WTC11 (cell line): ENCODE results near the gene TMEM178A. TPM values are rescaled to one million over a fixed set of nuclear protein-coding genes. Genes with fewer than 3 reads are reported as not detected.

Experiments
- ATAC-seq: fragments of 200-7000 bp; cut with Tn5 transposase; 2 replicates; pipeline ENCODE4 v1.10.0; 2021; ENCODE audit warnings: mild to moderate bottlenecking, moderate library complexity
- CTCF ChIA-PET: fragments of 300-600 bp; sonication (Branson Sonifier 250); formaldehyde crosslinking; loops from one replicate; lab custom pipeline; 2021; ENCODE audit warnings: antibody characterized with exemption; lab: Charles Lee
- POLR2A ChIA-PET: fragments of 350-600 bp; sonication (Branson Sonifier 250); formaldehyde crosslinking; loops from one replicate; lab custom pipeline; 2021; ENCODE audit warnings: antibody characterized with exemption; lab: Charles Lee
- DNase-seq: peaks from one replicate; pipeline ENCODE4 v3.0.0; 2021; ENCODE audit warnings: low spot score
- H3K27ac Mint-ChIP-seq: 2 replicates; pipeline ENCODE4 v1.8.0; 2021; ENCODE audit warnings: mixed read lengths
- H3K27me3 Mint-ChIP-seq: 2 replicates; pipeline ENCODE4 v1.8.0; 2021; ENCODE audit warnings: low read depth, mild to moderate bottlenecking, moderate library complexity, mixed read lengths
- H3K36me3 Mint-ChIP-seq: 2 replicates; pipeline ENCODE4 v1.8.0; 2021; ENCODE audit warnings: mixed read lengths
- H3K4me1 Mint-ChIP-seq: 2 replicates; pipeline ENCODE4 v1.8.0; 2022; ENCODE audit warnings: mixed read lengths
- H3K4me3 Mint-ChIP-seq: 2 replicates; pipeline ENCODE4 v1.8.0; 2021; ENCODE audit warnings: mild to moderate bottlenecking, moderate library complexity, mixed read lengths
- H3K9me3 Mint-ChIP-seq: 2 replicates; pipeline ENCODE4 v1.8.0; 2021; ENCODE audit warnings: mixed read lengths
- CREM ChIP-seq: sonication (generic); formaldehyde crosslinking; IDR thresholded peaks from 2 replicates; pipeline ENCODE4 v1.8.1; 2022; ENCODE audit warnings: mild to moderate bottlenecking, missing genetic modification reagents, moderate library complexity
- ELF4 ChIP-seq: sonication (generic); formaldehyde crosslinking; IDR thresholded peaks from 2 replicates; pipeline ENCODE4 v1.8.1; 2022; ENCODE audit warnings: low read depth, mild to moderate bottlenecking, moderate library complexity, missing genetic modification reagents
- FOXP1 ChIP-seq: sonication (generic); formaldehyde crosslinking; IDR thresholded peaks from 2 replicates; pipeline ENCODE4 v1.8.0; 2022; ENCODE audit warnings: missing genetic modification reagents, mild to moderate bottlenecking, moderate library complexity, borderline replicate concordance
- GTF2I ChIP-seq: fragments of 250-450 bp; sonication (Bioruptor Pico); conservative IDR thresholded peaks from 2 replicates; pipeline ENCODE4 v1.4.0; 2021; ENCODE audit warnings: mild to moderate bottlenecking
- HMGA2 ChIP-seq: fragments of 250-450 bp; sonication (Bioruptor Pico); IDR thresholded peaks from 2 replicates; pipeline ENCODE4 v1.4.0; 2021; ENCODE audit warnings: mild to moderate bottlenecking, moderate library complexity
- JAZF1 ChIP-seq: fragments of 250-450 bp; sonication (Bioruptor Pico); IDR thresholded peaks from 2 replicates; pipeline ENCODE4 v1.9.0; 2021; ENCODE audit warnings: moderate library complexity, mild to moderate bottlenecking, inconsistent platforms
- MYBL2 ChIP-seq: sonication (generic); formaldehyde crosslinking; IDR thresholded peaks from 2 replicates; pipeline ENCODE4 v1.8.1; 2023; ENCODE audit warnings: mild to moderate bottlenecking, moderate library complexity, missing genetic modification reagents
- NFATC4 ChIP-seq: fragments of 250-450 bp; sonication (Bioruptor Pico); IDR thresholded peaks from 2 replicates; pipeline ENCODE4 v1.9.0; 2021; ENCODE audit warnings: mild to moderate bottlenecking
- PRRX2 ChIP-seq: fragments of 250-450 bp; sonication (Bioruptor Pico); IDR thresholded peaks from 2 replicates; pipeline ENCODE4 v1.8.0; 2021; ENCODE audit warnings: mild to moderate bottlenecking
- SOX15 ChIP-seq: fragments of 250-450 bp; sonication (Bioruptor Pico); IDR thresholded peaks from 2 replicates; pipeline ENCODE4 v1.9.0; 2021; ENCODE audit warnings: mild to moderate bottlenecking
- SP1 ChIP-seq: sonication (generic); formaldehyde crosslinking; conservative IDR thresholded peaks from 2 replicates; pipeline ENCODE4 v1.8.1; 2022; ENCODE audit warnings: missing genetic modification reagents
- ZNF121 ChIP-seq: sonication (generic); formaldehyde crosslinking; IDR thresholded peaks from 2 replicates; pipeline ENCODE4 v1.8.0; 2023; ENCODE audit warnings: missing genetic modification reagents
- total RNA-seq: library from RNA; stranded (reverse); gene quantifications from 3 replicates; pipeline ENCODE4 v1.2.3, GENCODE V29; 2021
- TF ChIP-seq, protein P1 (sequence below): sonication (generic); formaldehyde crosslinking; IDR thresholded peaks from 2 replicates; pipeline ENCODE4 v1.8.1; 2023; ENCODE audit warnings: mild to moderate bottlenecking, missing genetic modification reagents, borderline replicate concordance
- TF ChIP-seq, protein P2 (sequence below): sonication (generic); formaldehyde crosslinking; IDR thresholded peaks from 2 replicates; pipeline ENCODE4 v1.8.1; 2023; ENCODE audit warnings: mild to moderate bottlenecking, missing genetic modification reagents
- TF ChIP-seq, protein P3 (sequence below): sonication (generic); formaldehyde crosslinking; IDR thresholded peaks from 2 replicates; pipeline ENCODE4 v1.8.0; 2022; ENCODE audit warnings: missing genetic modification reagents
- TF ChIP-seq, protein P4 (sequence below): sonication (generic); formaldehyde crosslinking; IDR thresholded peaks from 2 replicates; pipeline ENCODE4 v1.8.0; 2022; ENCODE audit warnings: mild to moderate bottlenecking, missing genetic modification reagents
- TF ChIP-seq, protein P5 (sequence below): sonication (generic); formaldehyde crosslinking; IDR thresholded peaks from 2 replicates; pipeline ENCODE4 v1.8.0; 2023; ENCODE audit warnings: missing genetic modification reagents
- TF ChIP-seq, protein P6 (sequence below): fragments of 250-450 bp; sonication (Bioruptor Pico); IDR thresholded peaks from 2 replicates; pipeline ENCODE4 v1.8.0; 2021; ENCODE audit warnings: mild to moderate bottlenecking
- TF ChIP-seq, protein P7 (sequence below): sonication (generic); formaldehyde crosslinking; IDR thresholded peaks from 2 replicates; pipeline ENCODE4 v1.8.0; 2022; ENCODE audit warnings: mild to moderate bottlenecking, missing genetic modification reagents
- TF ChIP-seq, protein P8 (sequence below): fragments of 250-450 bp; sonication (Bioruptor Pico); IDR thresholded peaks from 2 replicates; pipeline ENCODE4 v2.1.2; 2022; ENCODE audit warnings: mild to moderate bottlenecking, moderate library complexity

Gene TMEM178A
- total RNA-seq, 1 experiment from 2014 or later, result 14.5 TPM

DNA sequence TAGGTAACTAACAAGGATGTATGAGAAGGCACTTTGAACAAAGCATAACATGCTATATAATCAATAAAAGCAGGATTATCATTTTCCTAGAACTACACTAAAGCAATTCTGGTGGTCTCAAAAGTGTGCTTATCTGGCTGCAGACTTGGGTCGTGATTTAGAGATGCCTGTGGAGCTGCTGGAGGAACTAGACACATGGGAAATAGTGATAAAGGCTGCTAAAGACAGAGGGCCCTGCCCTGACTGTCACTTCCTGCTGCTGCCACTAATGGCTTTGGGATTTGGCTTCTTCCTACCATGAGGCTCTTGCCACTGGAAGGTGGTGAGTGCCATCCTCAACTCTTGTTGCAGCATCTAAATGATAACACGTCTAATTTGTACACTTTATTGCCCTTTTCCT is 22.5 kb downstream of the TMEM178A start (continued):
- TF ChIP-seq, protein P1, sequence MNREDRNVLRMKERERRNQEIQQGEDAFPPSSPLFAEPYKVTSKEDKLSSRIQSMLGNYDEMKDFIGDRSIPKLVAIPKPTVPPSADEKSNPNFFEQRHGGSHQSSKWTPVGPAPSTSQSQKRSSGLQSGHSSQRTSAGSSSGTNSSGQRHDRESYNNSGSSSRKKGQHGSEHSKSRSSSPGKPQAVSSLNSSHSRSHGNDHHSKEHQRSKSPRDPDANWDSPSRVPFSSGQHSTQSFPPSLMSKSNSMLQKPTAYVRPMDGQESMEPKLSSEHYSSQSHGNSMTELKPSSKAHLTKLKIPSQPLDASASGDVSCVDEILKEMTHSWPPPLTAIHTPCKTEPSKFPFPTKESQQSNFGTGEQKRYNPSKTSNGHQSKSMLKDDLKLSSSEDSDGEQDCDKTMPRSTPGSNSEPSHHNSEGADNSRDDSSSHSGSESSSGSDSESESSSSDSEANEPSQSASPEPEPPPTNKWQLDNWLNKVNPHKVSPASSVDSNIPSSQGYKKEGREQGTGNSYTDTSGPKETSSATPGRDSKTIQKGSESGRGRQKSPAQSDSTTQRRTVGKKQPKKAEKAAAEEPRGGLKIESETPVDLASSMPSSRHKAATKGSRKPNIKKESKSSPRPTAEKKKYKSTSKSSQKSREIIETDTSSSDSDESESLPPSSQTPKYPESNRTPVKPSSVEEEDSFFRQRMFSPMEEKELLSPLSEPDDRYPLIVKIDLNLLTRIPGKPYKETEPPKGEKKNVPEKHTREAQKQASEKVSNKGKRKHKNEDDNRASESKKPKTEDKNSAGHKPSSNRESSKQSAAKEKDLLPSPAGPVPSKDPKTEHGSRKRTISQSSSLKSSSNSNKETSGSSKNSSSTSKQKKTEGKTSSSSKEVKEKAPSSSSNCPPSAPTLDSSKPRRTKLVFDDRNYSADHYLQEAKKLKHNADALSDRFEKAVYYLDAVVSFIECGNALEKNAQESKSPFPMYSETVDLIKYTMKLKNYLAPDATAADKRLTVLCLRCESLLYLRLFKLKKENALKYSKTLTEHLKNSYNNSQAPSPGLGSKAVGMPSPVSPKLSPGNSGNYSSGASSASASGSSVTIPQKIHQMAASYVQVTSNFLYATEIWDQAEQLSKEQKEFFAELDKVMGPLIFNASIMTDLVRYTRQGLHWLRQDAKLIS (CRISPR knock-in tag), result no peak
- TF ChIP-seq, protein P2, sequence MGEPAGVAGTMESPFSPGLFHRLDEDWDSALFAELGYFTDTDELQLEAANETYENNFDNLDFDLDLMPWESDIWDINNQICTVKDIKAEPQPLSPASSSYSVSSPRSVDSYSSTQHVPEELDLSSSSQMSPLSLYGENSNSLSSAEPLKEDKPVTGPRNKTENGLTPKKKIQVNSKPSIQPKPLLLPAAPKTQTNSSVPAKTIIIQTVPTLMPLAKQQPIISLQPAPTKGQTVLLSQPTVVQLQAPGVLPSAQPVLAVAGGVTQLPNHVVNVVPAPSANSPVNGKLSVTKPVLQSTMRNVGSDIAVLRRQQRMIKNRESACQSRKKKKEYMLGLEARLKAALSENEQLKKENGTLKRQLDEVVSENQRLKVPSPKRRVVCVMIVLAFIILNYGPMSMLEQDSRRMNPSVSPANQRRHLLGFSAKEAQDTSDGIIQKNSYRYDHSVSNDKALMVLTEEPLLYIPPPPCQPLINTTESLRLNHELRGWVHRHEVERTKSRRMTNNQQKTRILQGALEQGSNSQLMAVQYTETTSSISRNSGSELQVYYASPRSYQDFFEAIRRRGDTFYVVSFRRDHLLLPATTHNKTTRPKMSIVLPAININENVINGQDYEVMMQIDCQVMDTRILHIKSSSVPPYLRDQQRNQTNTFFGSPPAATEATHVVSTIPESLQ (CRISPR knock-in tag), result no peak
- TF ChIP-seq FOXP1 (CRISPR knock-in tag) (no peak), GTF2I (no peak), MYBL2 (no peak), SOX15 (CRISPR knock-in tag) (no peak), SP1 (no peak)
- TF ChIP-seq, protein P3, sequence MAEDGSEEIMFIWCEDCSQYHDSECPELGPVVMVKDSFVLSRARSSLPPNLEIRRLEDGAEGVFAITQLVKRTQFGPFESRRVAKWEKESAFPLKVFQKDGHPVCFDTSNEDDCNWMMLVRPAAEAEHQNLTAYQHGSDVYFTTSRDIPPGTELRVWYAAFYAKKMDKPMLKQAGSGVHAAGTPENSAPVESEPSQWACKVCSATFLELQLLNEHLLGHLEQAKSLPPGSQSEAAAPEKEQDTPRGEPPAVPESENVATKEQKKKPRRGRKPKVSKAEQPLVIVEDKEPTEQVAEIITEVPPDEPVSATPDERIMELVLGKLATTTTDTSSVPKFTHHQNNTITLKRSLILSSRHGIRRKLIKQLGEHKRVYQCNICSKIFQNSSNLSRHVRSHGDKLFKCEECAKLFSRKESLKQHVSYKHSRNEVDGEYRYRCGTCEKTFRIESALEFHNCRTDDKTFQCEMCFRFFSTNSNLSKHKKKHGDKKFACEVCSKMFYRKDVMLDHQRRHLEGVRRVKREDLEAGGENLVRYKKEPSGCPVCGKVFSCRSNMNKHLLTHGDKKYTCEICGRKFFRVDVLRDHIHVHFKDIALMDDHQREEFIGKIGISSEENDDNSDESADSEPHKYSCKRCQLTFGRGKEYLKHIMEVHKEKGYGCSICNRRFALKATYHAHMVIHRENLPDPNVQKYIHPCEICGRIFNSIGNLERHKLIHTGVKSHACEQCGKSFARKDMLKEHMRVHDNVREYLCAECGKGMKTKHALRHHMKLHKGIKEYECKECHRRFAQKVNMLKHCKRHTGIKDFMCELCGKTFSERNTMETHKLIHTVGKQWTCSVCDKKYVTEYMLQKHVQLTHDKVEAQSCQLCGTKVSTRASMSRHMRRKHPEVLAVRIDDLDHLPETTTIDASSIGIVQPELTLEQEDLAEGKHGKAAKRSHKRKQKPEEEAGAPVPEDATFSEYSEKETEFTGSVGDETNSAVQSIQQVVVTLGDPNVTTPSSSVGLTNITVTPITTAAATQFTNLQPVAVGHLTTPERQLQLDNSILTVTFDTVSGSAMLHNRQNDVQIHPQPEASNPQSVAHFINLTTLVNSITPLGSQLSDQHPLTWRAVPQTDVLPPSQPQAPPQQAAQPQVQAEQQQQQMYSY (CRISPR knock-in tag), result no peak
- TF ChIP-seq, protein P4, sequence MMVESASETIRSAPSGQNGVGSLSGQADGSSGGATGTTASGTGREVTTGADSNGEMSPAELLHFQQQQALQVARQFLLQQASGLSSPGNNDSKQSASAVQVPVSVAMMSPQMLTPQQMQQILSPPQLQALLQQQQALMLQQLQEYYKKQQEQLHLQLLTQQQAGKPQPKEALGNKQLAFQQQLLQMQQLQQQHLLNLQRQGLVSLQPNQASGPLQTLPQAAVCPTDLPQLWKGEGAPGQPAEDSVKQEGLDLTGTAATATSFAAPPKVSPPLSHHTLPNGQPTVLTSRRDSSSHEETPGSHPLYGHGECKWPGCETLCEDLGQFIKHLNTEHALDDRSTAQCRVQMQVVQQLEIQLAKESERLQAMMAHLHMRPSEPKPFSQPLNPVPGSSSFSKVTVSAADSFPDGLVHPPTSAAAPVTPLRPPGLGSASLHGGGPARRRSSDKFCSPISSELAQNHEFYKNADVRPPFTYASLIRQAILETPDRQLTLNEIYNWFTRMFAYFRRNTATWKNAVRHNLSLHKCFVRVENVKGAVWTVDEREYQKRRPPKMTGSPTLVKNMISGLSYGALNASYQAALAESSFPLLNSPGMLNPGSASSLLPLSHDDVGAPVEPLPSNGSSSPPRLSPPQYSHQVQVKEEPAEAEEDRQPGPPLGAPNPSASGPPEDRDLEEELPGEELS, result no peak
- TF ChIP-seq, protein P5, sequence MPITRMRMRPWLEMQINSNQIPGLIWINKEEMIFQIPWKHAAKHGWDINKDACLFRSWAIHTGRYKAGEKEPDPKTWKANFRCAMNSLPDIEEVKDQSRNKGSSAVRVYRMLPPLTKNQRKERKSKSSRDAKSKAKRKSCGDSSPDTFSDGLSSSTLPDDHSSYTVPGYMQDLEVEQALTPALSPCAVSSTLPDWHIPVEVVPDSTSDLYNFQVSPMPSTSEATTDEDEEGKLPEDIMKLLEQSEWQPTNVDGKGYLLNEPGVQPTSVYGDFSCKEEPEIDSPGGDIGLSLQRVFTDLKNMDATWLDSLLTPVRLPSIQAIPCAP (CRISPR knock-in tag), result no peak

DNA sequence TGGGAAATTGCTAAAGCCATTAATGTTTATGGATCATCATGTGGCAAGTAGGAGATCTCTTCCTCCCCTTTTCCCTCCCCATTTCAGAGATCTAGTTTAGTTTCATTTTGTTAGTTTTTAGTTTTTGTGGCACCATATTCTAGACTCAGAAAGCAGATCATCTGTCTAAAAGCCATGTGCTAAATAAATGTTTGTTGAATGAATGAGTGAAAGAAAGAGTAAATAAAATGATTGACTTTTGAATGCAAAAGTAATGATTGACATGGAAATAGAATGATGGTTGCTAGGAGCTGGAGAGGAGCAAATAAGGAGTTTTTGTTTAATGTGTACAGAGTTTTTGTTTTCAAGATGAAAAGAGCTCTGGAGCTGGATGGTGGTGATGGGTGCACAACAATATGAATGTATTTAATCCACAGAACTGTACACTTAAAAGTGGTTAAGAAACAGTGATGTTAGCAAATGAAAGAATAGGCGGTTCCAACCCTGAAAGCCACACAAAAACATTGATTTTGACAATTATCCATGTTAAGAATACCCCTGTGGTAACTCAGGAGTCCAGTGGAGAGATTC is 23.6 kb downstream of the TMEM178A start:
- ChIA-PET POLR2A (no interaction called here), CTCF (no interaction called here)
- Mint-ChIP-seq H3K4me3 (no peak overlapping the region), H3K27ac (no peak overlapping the region), H3K9me3 (peaks cover 14% of the 10 kb centered on the region), H3K27me3 (no peaks in the 10 kb centered on the region), H3K36me3 (peaks cover 9% of the 10 kb centered on the region), H3K4me1 (peaks cover 17% of the 10 kb centered on the region)
- no peak for ATAC-seq
- no peak for DNase-seq
- TF ChIP-seq ZNF121 (CRISPR knock-in tag), result no peak
- TF ChIP-seq, protein P6, sequence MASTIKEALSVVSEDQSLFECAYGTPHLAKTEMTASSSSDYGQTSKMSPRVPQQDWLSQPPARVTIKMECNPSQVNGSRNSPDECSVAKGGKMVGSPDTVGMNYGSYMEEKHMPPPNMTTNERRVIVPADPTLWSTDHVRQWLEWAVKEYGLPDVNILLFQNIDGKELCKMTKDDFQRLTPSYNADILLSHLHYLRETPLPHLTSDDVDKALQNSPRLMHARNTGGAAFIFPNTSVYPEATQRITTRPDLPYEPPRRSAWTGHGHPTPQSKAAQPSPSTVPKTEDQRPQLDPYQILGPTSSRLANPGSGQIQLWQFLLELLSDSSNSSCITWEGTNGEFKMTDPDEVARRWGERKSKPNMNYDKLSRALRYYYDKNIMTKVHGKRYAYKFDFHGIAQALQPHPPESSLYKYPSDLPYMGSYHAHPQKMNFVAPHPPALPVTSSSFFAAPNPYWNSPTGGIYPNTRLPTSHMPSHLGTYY (CRISPR knock-in tag), result no peak
- no peak for TF ChIP-seq GTF2I
- TF ChIP-seq JAZF1, result no peak
- no peak for TF ChIP-seq NFATC4 (CRISPR knock-in tag)
- no peak for TF ChIP-seq HMGA2
- TF ChIP-seq ELF4 (CRISPR knock-in tag), result no peak
- TF ChIP-seq, protein P7, sequence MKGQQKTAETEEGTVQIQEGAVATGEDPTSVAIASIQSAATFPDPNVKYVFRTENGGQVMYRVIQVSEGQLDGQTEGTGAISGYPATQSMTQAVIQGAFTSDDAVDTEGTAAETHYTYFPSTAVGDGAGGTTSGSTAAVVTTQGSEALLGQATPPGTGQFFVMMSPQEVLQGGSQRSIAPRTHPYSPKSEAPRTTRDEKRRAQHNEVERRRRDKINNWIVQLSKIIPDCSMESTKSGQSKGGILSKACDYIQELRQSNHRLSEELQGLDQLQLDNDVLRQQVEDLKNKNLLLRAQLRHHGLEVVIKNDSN (CRISPR knock-in tag), result no peak
- no peak for TF ChIP-seq CREM
- TF ChIP-seq, protein P8, sequence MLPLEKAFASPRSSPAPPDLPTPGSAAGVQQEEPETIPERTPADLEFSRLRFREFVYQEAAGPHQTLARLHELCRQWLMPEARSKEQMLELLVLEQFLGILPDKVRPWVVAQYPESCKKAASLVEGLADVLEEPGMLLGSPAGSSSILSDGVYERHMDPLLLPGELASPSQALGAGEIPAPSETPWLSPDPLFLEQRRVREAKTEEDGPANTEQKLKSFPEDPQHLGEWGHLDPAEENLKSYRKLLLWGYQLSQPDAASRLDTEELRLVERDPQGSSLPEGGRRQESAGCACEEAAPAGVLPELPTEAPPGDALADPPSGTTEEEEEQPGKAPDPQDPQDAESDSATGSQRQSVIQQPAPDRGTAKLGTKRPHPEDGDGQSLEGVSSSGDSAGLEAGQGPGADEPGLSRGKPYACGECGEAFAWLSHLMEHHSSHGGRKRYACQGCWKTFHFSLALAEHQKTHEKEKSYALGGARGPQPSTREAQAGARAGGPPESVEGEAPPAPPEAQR, result no peak
- TF ChIP-seq FOXP1 (CRISPR knock-in tag), result no peak
- no peak for TF ChIP-seq PRRX2 (CRISPR knock-in tag)
